Measurements from ENCODE around the gene DEAF1.

Gene DEAF1

GRCh38 chr11:641806-642370 lies 53.1 kb downstream of the DEAF1 start:
- DNase-seq: no peak

GRCh38 chr11:640021-640706 lies 54.9 kb downstream of the DEAF1 start:
- DNase-seq: no peak

GRCh38 chr11:639332-639955 lies 55.6 kb downstream of the DEAF1 start:
- no peak for DNase-seq

- no peak for DNase-seq
Observed at GRCh38 chr11:638631-639331, 56.2 kb downstream of the DEAF1 start.

- no peak for DNase-seq
Observed at GRCh38 chr11:637593-638521, 57.2 kb downstream of the DEAF1 start.

- no peak for DNase-seq
Observed at GRCh38 chr11:637333-637592, 57.8 kb downstream of the DEAF1 start.

- no peak for DNase-seq
Observed at GRCh38 chr11:636511-637332, 58.3 kb downstream of the DEAF1 start, which contains the start of gene DRD4. Gene DRD4, plus strand, starts transcription at chr11:637269. Its CDS starts 36 bp downstream, at chr11:637305.

- DNase-seq: no peak
Observed at GRCh38 chr11:635945-636510, 59.0 kb downstream of the DEAF1 start.

- no peak for DNase-seq
Observed at GRCh38 chr11:630871-631270, 64.2 kb downstream of the DEAF1 start.

- DNase-seq: no peak
Observed at GRCh38 chr11:629237-629583, 65.8 kb downstream of the DEAF1 start.

GRCh38 chr11:628056-628455 lies 67.0 kb downstream of the DEAF1 start:
- DNase-seq: no peak

GRCh38 chr11:627308-627576 lies 67.8 kb downstream of the DEAF1 start:
- DNase-seq: no peak

GRCh38 chr11:626475-627307 lies 68.3 kb downstream of the DEAF1 start, which contains the start of gene SCT:
Gene SCT, minus strand, starts transcription at chr11:627181. Its CDS starts 38 bp downstream, at chr11:627143.
- no peak for DNase-seq

- no peak for DNase-seq
Observed at GRCh38 chr11:625636-626268, 69.3 kb downstream of the DEAF1 start.

GRCh38 chr11:624705-625635 lies 70.1 kb downstream of the DEAF1 start, which contains the start of gene CDHR5:
Gene CDHR5, minus strand, starts transcription at chr11:624955. Its CDS starts 53 bp downstream, at chr11:624902.
- DNase-seq: no peak

GRCh38 chr11:623999-624704 lies 70.9 kb downstream of the DEAF1 start:
- DNase-seq: no peak

GRCh38 chr11:623349-623869 lies 71.6 kb downstream of the DEAF1 start:
- no peak for DNase-seq

- no peak for DNase-seq
Observed at GRCh38 chr11:621838-622237, 73.2 kb downstream of the DEAF1 start.
